GM23248 (cell line): ENCODE measurements around the gene CABP2.

Source experiments
- EZH2 ChIP-seq: fragments of 200-600 bp; sonication (generic); IDR thresholded peaks from 2 replicates; pipeline ENCODE4 v1.6.1; 2018; ENCODE audit warnings: antibody characterized with exemption, mild to moderate bottlenecking; ENCODE audit not compliant: insufficient read depth, poor library complexity, severe bottlenecking
- EZH2phosphoT487 ChIP-seq: fragments of 200-600 bp; sonication (generic); IDR thresholded peaks from 2 replicates; pipeline ENCODE4 v1.6.1; 2018; ENCODE audit warnings: antibody characterized with exemption, moderate library complexity, mild to moderate bottlenecking, low read depth; ENCODE audit not compliant: insufficient read depth

DNA sequence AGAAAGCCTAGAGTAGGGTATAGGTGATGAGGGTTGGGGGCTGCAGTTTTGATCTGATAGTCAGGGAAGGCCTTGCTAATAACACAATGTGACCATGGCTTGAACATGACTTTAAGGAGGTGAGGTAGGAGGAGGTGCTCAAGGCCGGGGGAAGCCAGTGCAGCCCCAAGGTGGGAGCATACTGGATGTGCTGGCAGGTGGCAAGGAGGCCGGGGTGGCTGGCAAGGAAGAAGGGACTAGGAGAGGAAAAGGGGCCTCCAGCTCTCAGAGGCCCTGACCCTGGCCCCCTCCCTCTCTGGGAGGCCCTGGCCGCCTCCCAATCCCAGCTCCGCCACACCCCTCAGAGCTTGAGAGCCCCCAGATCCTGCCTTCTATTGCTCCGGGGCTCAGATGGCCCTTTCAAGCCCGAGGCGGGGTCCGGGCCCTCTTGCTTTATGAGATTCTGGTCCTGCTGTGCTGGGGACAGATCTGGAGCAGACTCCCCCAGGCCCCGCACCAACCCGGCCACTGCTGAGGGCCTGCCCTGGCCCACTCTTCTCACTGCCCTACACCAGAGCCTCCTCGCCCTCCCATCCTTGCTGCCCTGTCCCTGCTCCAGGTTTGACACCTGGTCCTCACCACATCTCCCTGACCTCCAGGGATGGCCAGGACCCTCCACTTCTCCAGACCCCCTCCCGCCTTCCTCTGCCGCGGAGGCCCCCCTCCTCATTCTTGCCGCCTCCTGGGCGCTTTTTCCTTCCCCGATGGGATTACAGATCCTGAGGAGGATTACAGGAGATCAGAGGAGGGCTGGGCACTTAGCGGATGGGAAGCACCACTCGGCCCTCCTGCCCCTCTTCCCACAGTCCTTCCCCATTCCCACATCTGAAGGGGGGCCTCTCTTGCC lies 19.9 kb downstream of the CABP2 start:
- no peak for TF ChIP-seq EZH2phosphoT487
- no peak for TF ChIP-seq EZH2
